GM21367 (cell line): ENCODE data around the gene TM7SF3.

Experiments used
- ATAC-seq: cut with Tn5 transposase; IDR thresholded peaks from one replicate; pipeline ENCODE4 v1.9.1; 2021; ENCODE audit not compliant: unreplicated experiment

The TM7SF3 gene

DNA sequence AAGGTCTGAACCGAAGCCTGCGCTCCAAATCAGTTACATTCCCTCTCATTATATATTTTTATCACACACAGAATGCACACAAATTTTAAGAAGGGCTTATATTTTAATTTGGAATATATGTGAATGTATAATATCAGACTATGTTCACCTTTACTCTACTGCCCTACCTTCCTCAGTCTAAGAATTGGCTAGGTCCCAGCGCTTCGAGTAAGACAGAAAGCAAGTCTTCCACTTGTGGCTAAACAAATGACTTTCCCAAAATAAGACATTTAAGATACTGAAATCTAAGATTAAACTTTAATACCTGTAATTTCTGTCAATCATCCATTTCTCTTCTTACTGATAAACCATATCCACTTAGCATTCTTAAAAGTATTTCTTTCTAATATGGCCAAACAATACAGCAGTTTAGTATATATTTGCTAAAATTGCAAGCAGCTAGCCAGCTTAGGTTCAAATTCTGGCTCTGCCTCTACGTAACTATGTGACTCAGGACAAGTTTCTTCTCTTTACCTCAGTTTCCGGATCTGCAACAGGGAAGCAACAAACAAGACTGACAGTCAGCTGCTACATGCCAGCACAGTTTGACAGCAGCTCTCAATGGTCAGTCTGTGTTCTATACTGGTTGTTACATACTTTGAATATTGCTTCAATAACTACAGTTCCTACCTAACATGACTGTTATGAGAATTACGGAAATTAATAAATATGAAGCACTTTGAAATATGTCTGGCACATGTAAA, 78.4 kb downstream of the TM7SF3 start:
- no peak for ATAC-seq

GRCh38 chr12:26929590-26929989, 84.6 kb downstream of the TM7SF3 start:
- ATAC-seq = no peak

GRCh38 chr12:26928661-26929060, 85.5 kb downstream of the TM7SF3 start:
- no peak for ATAC-seq
